Heart right ventricle (tissue), 16 donors: ENCODE measurements around the gene GLT8D2. TPM values are rescaled to one million over a fixed set of nuclear protein-coding genes. Genes with fewer than 3 reads are reported as not detected.
A peak's percentile ranks its signal among the peaks of the same experiment; 100 is the strongest.

Experiments
- ATAC-seq, 8 donors: fragments of 200-7000 bp; cut with Tn5 transposase; one replicate each; pipeline ENCODE4 v1.9.1; 2020; ENCODE audit warnings: mild to moderate bottlenecking in 8 of 8, moderate library complexity in 8 of 8, moderate number of reproducible peaks in 1 of 8
- DNase-seq, 2 donors: peaks; one replicate each; pipeline ENCODE4 v3.0.0-alpha.2; 2020
- H3K27ac ChIP-seq, 10 donors: fragments of 200-600 bp; sonication (generic) in 2 of 10; one replicate each; pipeline versions ENCODE4 v1.5.0 to v1.8.0; 2020 to 2022; ENCODE audit warnings: mild to moderate bottlenecking in 3 of 10
- H3K27me3 ChIP-seq, 7 donors: fragments of 200-600 bp; one replicate each; pipeline ENCODE4 v1.8.0; 2021 to 2022; ENCODE audit warnings: mild to moderate bottlenecking in 2 of 7
- H3K36me3 ChIP-seq, 9 donors: fragments of 200-600 bp; sonication (generic) in 1 of 9; one replicate each; pipeline versions ENCODE4 v1.5.0 to v1.8.0; 2020 to 2022; ENCODE audit warnings: mild to moderate bottlenecking in 2 of 9
- H3K4me1 ChIP-seq, 9 donors: fragments of 200-600 bp; sonication (generic) in 1 of 9; one replicate each; pipeline versions ENCODE4 v1.5.0 to v1.8.0; 2020 to 2022; ENCODE audit warnings: mild to moderate bottlenecking in 4 of 9
- H3K4me3 ChIP-seq, 10 donors: fragments of 200-600 bp; sonication (generic) in 2 of 10; one replicate each; pipeline versions ENCODE4 v1.5.0 to v1.8.0; 2020 to 2022; ENCODE audit warnings: mild to moderate bottlenecking in 7 of 10, moderate library complexity in 2 of 10
- H3K9me3 ChIP-seq, 11 donors: fragments of 200-600 bp in 10 of 11; sonication (generic) in 2 of 11; one replicate each; pipeline versions ENCODE4 v1.5.0 to v1.8.0; 2013 to 2022; ENCODE audit warnings: mild to moderate bottlenecking in 2 of 11, control low read depth in 1 of 11, moderate library complexity in 1 of 11
- WGBS, 2 donors: extraction: QIAGEN DNeasy Blood & Tissue Kit; methylation state at CpG; one replicate each; pipeline ENCODE4 v1.1.7; 2013; ENCODE audit warnings: inconsistent platforms in 1 of 2; 5-methylcytosine and 5-hydroxymethylcytosine counted together
- intact Hi-C, 10 donors: fragments of 100-400 bp; cut with DNase I; formaldehyde crosslinking; loops; one replicate each; pipeline versions ENCODE4 v1.11.1 to v1.14.2; 2022
- polyA plus RNA-seq, 2 donors: library from polyadenylated mRNA; stranded (reverse); fragments of 200-250 nt; gene quantifications; one replicate each; pipeline ENCODE4 v1.2.3, GENCODE V29; 2013
- total RNA-seq, 10 donors: library from RNA; stranded (reverse); fragmentation: NEBNext Ultra II Directional in 3 of 10; extraction: Animal tissue kit (Norgen Biotek cat#: 25700) in 3 of 10; gene quantifications; one replicate each; pipeline versions ENCODE4 v1.2.1 to v1.2.4, GENCODE V29; 2021 to 2023
- TF ChIP-seq, protein P1 (sequence below), 9 donors: fragments of 200-600 bp; sonication (generic) in 2 of 9; IDR thresholded peaks; one replicate each; pipeline versions ENCODE4 v1.5.0 to v1.8.0; 2021 to 2022; ENCODE audit warnings: antibody characterized with exemption in 9 of 9, mild to moderate bottlenecking in 5 of 9, moderate library complexity in 1 of 9
- donor health status: Arrhythmogenic right ventricular cardiomyopathy.
- donor health status: ischemic (EF 13 %, LVEDD 7.1; RV severe dilation, severe dysfunction).
- donor health status: healthy with polysubstance abuse.
- donor health status: DM: no; HTN: yes; CAD: no.
- donor health status: DM: no; HTN: no; CAD: no.
- donor health status: ischemic (EF 25% LVEDD 6.9; RV normal size, moderate dysfunction).
- donor health status: ischemic (EF 25% LVEDD 5.7; RV mildly dilated, moderate dysfunction).
- donor health status: healthy.
- donor health status: DM: yes; HTN: yes; CAD: no.
- donor health status: Ischemic cardiomyopathy.
- donor health status: ischemic (EF 35%, LVEDD 5.7; RV mildly dilated, moderate dysfunction).
- donor health status: nonischemic (EF 11% LVEDD 7.7; RV severe dilation, severe dysfunction).
- donor health status: DM: yes; HTN: yes; CAD: no.
- donor health status: PGD.
- donor health status: ischemic (EF 29% LVEDD 5.4; RV normal size, mild dysfunction).
- donor health status: nonischemic (EF 23%, LVEDD 6.1; RV moderate dilation, normal function).

GLT8D2 gene
- total and polyA plus RNA-seq, 12 donors = 3.5 to 16.0 (median 7.8) TPM

GRCh38 chr12:104091136-104091535 lies 41.1 kb upstream of the GLT8D2 start:
- intact Hi-C loops = loop anchor here in 3 of 10 donors (10.0 kb wide), 3 partner anchors 116 to 146 kb away; a partner anchor contains a TSS
- Histone ChIP-seq H3K4me3 (no peak overlapping the region), H3K4me1 (no peaks in the 10 kb centered on the region), H3K9me3 (no peaks in the 10 kb centered on the region), H3K27ac (no peak overlapping the region), H3K36me3 (peaks cover 0 to 100% (median 74%) of the 10 kb centered on the region in 9 donors), H3K27me3 (no peaks in the 10 kb centered on the region)
- ATAC-seq (no peak), DNase-seq (no peak)
- TF ChIP-seq, protein P1, sequence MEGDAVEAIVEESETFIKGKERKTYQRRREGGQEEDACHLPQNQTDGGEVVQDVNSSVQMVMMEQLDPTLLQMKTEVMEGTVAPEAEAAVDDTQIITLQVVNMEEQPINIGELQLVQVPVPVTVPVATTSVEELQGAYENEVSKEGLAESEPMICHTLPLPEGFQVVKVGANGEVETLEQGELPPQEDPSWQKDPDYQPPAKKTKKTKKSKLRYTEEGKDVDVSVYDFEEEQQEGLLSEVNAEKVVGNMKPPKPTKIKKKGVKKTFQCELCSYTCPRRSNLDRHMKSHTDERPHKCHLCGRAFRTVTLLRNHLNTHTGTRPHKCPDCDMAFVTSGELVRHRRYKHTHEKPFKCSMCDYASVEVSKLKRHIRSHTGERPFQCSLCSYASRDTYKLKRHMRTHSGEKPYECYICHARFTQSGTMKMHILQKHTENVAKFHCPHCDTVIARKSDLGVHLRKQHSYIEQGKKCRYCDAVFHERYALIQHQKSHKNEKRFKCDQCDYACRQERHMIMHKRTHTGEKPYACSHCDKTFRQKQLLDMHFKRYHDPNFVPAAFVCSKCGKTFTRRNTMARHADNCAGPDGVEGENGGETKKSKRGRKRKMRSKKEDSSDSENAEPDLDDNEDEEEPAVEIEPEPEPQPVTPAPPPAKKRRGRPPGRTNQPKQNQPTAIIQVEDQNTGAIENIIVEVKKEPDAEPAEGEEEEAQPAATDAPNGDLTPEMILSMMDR (IDR thresholded peaks at IDR 0.05) = no peak
- WGBS, 2 donors = 85 to 92% methylated on average over 4 of the region's 4 CpGs

GRCh38 chr12:104090685-104091084 lies 40.7 kb upstream of the GLT8D2 start:
- no peak for DNase-seq
- ATAC-seq = no peak
- Histone ChIP-seq H3K27me3 (no peaks in the 10 kb centered on the region), H3K4me3 (no peak overlapping the region), H3K27ac (no peak overlapping the region), H3K4me1 (no peaks in the 10 kb centered on the region), H3K36me3 (peaks cover 0 to 100% (median 70%) of the 10 kb centered on the region in 9 donors), H3K9me3 (no peaks in the 10 kb centered on the region)
- TF ChIP-seq, protein P1 (IDR thresholded peaks at IDR 0.05) = no peak
- intact Hi-C loops = loop anchor here in 3 of 10 donors (10.0 kb wide), 3 partner anchors 116 to 146 kb away; a partner anchor contains a TSS
- WGBS, 2 donors = 93 to 97% methylated on average over 1 of the region's 1 CpG

- H3K4me1 ChIP-seq = peaks cover 0 to 29% (median 9%) of the 10 kb centered on the region in 9 donors
- TF ChIP-seq, protein P1 (IDR thresholded peaks at IDR 0.05) = no peak
- H3K4me3 ChIP-seq = no peak overlapping the region
- H3K36me3 ChIP-seq = peaks cover 0 to 100% (median 42%) of the 10 kb centered on the region in 9 donors
- WGBS, 2 donors = 91 to 92% methylated on average over 8 of the region's 8 CpGs
- no peaks in the 10 kb centered on the region for H3K9me3 ChIP-seq
- intact Hi-C loops = no loop called here
- H3K27ac ChIP-seq = no peak overlapping the region
- DNase-seq = no peak
- no peak for ATAC-seq
- H3K27me3 ChIP-seq = no peaks in the 10 kb centered on the region
These were observed 33.9 kb upstream of the GLT8D2 start for GRCh38 chr12:104083769-104084475.

GRCh38 chr12:104080764-104081163 lies 30.8 kb upstream of the GLT8D2 start:
- Histone ChIP-seq H3K4me3 (no peak overlapping the region), H3K4me1 (peaks cover 0 to 32% (median 12%) of the 10 kb centered on the region in 9 donors), H3K36me3 (peaks cover 0 to 90% (median 21%) of the 10 kb centered on the region in 9 donors), H3K27me3 (no peaks in the 10 kb centered on the region), H3K9me3 (no peaks in the 10 kb centered on the region), H3K27ac (peak overlapping the region in 1 of 10 donors; percentile 59)
- intact Hi-C loops = no loop called here
- WGBS, 2 donors = 79 to 87% methylated on average over 1 of the region's 1 CpG
- ATAC-seq = no peak
- DNase-seq = no peak
- TF ChIP-seq, protein P1 (IDR thresholded peaks at IDR 0.05) = no peak
